OCI-LY7 (cell line): ENCODE data around the gene ZC3H12D. TPM values are rescaled to one million over a fixed set of nuclear protein-coding genes. Genes with fewer than 3 reads are reported as not detected.

ENCODE experiments used
- BruUV-seq: library from RNA; stranded (reverse); fragments of 400-500 nt; replicated peaks from 2 replicates; lab custom pipeline; 2021; lab: Mats Ljungman, UMichigan
- CTCF ChIA-PET: fragments of 300-600 bp; sonication (Branson Sonifier 250); formaldehyde crosslinking; loops from one replicate; lab custom pipeline; 2022; ENCODE audit warnings: antibody characterized with exemption; ENCODE audit not compliant: unreplicated experiment; lab: Charles Lee
- POLR2A ChIA-PET: fragments of 300-600 bp; sonication (Branson Sonifier 250); formaldehyde crosslinking; loops from one replicate; lab custom pipeline; 2022; ENCODE audit warnings: antibody characterized with exemption; lab: Charles Lee
- DNase-seq: peaks from one replicate; pipeline ENCODE4 v3.0.0-alpha.2; 2015; ENCODE audit warnings: low spot score
- H2AFZ ChIP-seq: fragments of 200-600 bp; sonication (generic), shearing (Covaris generic); 2 replicates; pipeline ENCODE4 v1.6.1; 2014; ENCODE audit warnings: mild to moderate bottlenecking, antibody characterized with exemption, low read length, moderate library complexity
- H3K27ac ChIP-seq: fragments of 200-600 bp; sonication (generic); 2 replicates; pipeline ENCODE4 v1.5.1; 2014; ENCODE audit warnings: mixed run types, low read depth, mild to moderate bottlenecking, moderate library complexity, low read length, inconsistent platforms; ENCODE audit not compliant: poor library complexity, severe bottlenecking
- H3K36me3 ChIP-seq: fragments of 200-600 bp; sonication (generic); 2 replicates; pipeline ENCODE4 v1.6.1; 2014; ENCODE audit warnings: mild to moderate bottlenecking, antibody characterized with exemption, low read length, moderate library complexity, mixed read lengths; ENCODE audit not compliant: insufficient read depth
- H3K4me1 ChIP-seq: fragments of 200-600 bp; sonication (generic); 2 replicates; pipeline ENCODE4 v1.5.1; 2014; ENCODE audit warnings: mild to moderate bottlenecking, low read length; ENCODE audit not compliant: insufficient read depth, poor library complexity, severe bottlenecking
- H3K4me2 ChIP-seq: fragments of 200-600 bp; sonication (generic); 2 replicates; pipeline ENCODE4 v1.6.1; 2014; ENCODE audit warnings: mild to moderate bottlenecking, low read length
- H3K4me3 ChIP-seq: fragments of 200-600 bp; sonication (generic); 2 replicates; pipeline ENCODE4 v1.5.1; 2014; ENCODE audit warnings: mild to moderate bottlenecking, low read depth, low read length; ENCODE audit not compliant: poor library complexity, severe bottlenecking
- H3K79me2 ChIP-seq: fragments of 200-600 bp; sonication (generic); 2 replicates; pipeline ENCODE4 v1.6.1; 2016; ENCODE audit warnings: low read depth, mild to moderate bottlenecking, low read length, moderate library complexity, mixed read lengths; ENCODE audit not compliant: insufficient read depth
- H3K9me2 ChIP-seq: fragments of 200-600 bp; sonication (generic); 2 replicates; pipeline ENCODE4 v1.6.1; 2016; ENCODE audit warnings: mild to moderate bottlenecking, low read length, mixed read lengths; ENCODE audit not compliant: insufficient read depth
- H3K9me3 ChIP-seq: fragments of 200-600 bp; sonication (generic); 2 replicates; pipeline ENCODE4 v1.6.1; 2014; ENCODE audit warnings: mild to moderate bottlenecking, mixed run types, low read length, mixed read lengths
- H4K20me1 ChIP-seq: fragments of 200-600 bp; sonication (generic); 2 replicates; pipeline ENCODE4 v1.6.1; 2014; ENCODE audit warnings: mild to moderate bottlenecking, antibody characterized with exemption, low read length, moderate library complexity, mixed read lengths; ENCODE audit not compliant: insufficient read depth
- EZH2phosphoT487 ChIP-seq: fragments of 200-600 bp; sonication (generic); IDR thresholded peaks from 2 replicates; pipeline ENCODE4 v1.6.1; 2018; ENCODE audit warnings: low read depth, borderline replicate concordance, mild to moderate bottlenecking, mixed run types, antibody characterized with exemption, low read length, moderate library complexity, mixed read lengths
- intact Hi-C: fragments of 100-400 bp; cut with micrococcal nuclease; formaldehyde crosslinking; loops from one replicate; pipeline ENCODE4 v1.10.0; 2022; ENCODE audit not compliant: unreplicated experiment
- total RNA-seq, 2 experiments: library from RNA; depleted of rRNA in 1 of 2; stranded (reverse); fragments of >200 nt in 1 of 2; shearing (Covaris generic) in 1 of 2; gene quantifications; 2 replicates each; pipeline ENCODE4 v1.2.3, GENCODE V29; 2014 to 2022
- TF ChIP-seq, protein P1 (sequence below): fragments of 200-600 bp; sonication (generic); conservative IDR thresholded peaks from 2 replicates; pipeline ENCODE4 v1.5.1; 2014; ENCODE audit warnings: mild to moderate bottlenecking, antibody characterized with exemption, low read length, moderate library complexity, mixed read lengths

The ZC3H12D gene
- total RNA-seq, 2 experiments from 2014 or later, result 12.8 to 22.6 TPM

DNA sequence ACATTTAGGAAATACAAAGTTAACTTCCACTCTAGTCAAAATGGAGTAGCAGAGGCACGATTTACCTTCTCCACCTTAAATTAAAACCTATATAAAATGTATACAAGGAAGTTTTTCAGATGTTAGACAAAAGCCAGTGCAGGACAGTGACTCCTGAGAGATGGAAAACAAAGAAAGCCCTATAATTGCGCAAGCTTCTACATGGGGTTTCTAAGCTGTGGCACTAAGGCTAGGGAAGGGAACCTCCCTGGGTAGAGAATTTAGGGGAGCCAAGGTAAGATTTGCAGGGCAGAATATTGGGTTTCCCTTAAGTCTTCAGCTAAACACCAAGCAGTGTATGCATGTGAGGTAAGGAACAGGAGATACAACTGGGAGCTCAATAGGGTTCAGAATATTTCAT is 18.5 kb upstream of the ZC3H12D start:
- Histone ChIP-seq H3K4me2 (no peak overlapping the region), H3K36me3 (peaks cover 31% of the 10 kb centered on the region; the same call in 1 of the 2 replicates), H3K4me1 (no peaks in the 10 kb centered on the region), H3K27ac (no peak overlapping the region), H3K79me2 (no peaks in the 10 kb centered on the region), H3K4me3 (no peak overlapping the region), H2AFZ (no peak overlapping the region), H4K20me1 (no peaks in the 10 kb centered on the region), H3K9me2 (no peaks in the 10 kb centered on the region), H3K9me3 (no peaks in the 10 kb centered on the region)
- POLR2A ChIA-PET, result interaction anchor here (0.6 to 2.3 kb wide), 11 partner anchors 8 to 344 kb away, joined by 3 to 11 read pairs (median 3); partner anchors contain the start of gene ZC3H12D
- CTCF ChIA-PET, result no interaction called here
- no peak for DNase-seq
- TF ChIP-seq, protein P1, sequence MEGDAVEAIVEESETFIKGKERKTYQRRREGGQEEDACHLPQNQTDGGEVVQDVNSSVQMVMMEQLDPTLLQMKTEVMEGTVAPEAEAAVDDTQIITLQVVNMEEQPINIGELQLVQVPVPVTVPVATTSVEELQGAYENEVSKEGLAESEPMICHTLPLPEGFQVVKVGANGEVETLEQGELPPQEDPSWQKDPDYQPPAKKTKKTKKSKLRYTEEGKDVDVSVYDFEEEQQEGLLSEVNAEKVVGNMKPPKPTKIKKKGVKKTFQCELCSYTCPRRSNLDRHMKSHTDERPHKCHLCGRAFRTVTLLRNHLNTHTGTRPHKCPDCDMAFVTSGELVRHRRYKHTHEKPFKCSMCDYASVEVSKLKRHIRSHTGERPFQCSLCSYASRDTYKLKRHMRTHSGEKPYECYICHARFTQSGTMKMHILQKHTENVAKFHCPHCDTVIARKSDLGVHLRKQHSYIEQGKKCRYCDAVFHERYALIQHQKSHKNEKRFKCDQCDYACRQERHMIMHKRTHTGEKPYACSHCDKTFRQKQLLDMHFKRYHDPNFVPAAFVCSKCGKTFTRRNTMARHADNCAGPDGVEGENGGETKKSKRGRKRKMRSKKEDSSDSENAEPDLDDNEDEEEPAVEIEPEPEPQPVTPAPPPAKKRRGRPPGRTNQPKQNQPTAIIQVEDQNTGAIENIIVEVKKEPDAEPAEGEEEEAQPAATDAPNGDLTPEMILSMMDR, result no peak
- no peak for TF ChIP-seq EZH2phosphoT487
- intact Hi-C loops, result no loop called here
- no TSS peak for BruUV-seq

DNA sequence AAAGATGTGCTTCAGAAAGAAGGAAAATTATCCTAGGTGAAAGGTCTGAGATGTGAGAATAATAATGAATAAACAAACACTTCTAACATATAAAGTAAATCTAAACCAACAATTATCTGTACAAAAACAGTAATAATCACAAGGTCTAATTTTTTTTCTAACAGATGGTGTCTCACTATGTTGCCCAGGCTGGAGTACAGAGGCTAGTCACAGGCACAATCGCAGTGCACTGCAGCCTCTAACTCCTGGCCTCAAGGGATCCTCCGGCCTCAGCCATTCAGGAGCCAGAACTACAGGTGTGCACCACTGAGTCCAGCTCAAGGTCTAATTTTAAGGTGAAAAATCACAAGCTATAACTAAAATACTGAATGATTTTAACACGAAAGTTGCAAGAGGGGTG is 17.0 kb upstream of the ZC3H12D start:
- no peaks in the 10 kb centered on the region for H3K9me2 ChIP-seq
- DNase-seq, result no peak
- peaks cover 19% of the 10 kb centered on the region; the same call in 1 of the 2 replicates for H3K36me3 ChIP-seq
- H3K27ac ChIP-seq, result no peak overlapping the region
- H3K4me1 ChIP-seq, result no peaks in the 10 kb centered on the region
- no peaks in the 10 kb centered on the region for H4K20me1 ChIP-seq
- ChIA-PET POLR2A (interaction anchor here (0.7 to 2.3 kb wide), 2 partner anchors 10 to 249 kb away, joined by 3 to 5 read pairs; no protein-coding TSS in a partner anchor), CTCF (no interaction called here)
- H3K4me3 ChIP-seq, result no peak overlapping the region
- no peaks in the 10 kb centered on the region for H3K9me3 ChIP-seq
- no peak for TF ChIP-seq EZH2phosphoT487
- TF ChIP-seq, protein P1, result no peak
- no TSS peak for BruUV-seq
- intact Hi-C loops, result no loop called here
- no peak overlapping the region for H3K4me2 ChIP-seq
- no peak overlapping the region for H2AFZ ChIP-seq
- no peaks in the 10 kb centered on the region for H3K79me2 ChIP-seq

DNA sequence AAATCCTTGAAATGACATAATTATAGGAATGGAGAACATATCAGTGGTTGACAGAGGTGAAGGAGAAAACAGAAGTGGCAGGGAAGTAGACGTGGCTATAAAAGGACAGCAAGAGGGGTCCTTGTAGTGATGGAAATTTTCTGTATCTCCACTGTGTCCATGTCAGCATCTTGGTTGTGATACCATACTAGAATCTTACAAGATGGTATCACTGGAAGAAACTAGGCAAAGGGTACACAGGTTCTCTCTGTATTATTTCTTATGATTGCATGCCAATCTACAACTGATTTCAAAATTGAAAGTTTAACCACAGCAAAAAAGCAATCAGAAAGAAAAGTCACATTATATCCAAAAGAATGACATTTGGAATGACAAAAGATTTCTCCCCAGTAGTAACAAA is 16.4 kb upstream of the ZC3H12D start:
- intact Hi-C loops, result no loop called here
- no TSS peak for BruUV-seq

More for the DNA sequence above, 16.4 kb upstream of the ZC3H12D start:
- no peak for TF ChIP-seq EZH2phosphoT487
- TF ChIP-seq, protein P1, result no peak
- H3K4me3 ChIP-seq, result no peak overlapping the region
- H3K9me2 ChIP-seq, result no peaks in the 10 kb centered on the region
- no peaks in the 10 kb centered on the region for H3K79me2 ChIP-seq
- no peak for DNase-seq
- H3K27ac ChIP-seq, result no peak overlapping the region
- H3K4me1 ChIP-seq, result no peaks in the 10 kb centered on the region
- no peak overlapping the region for H2AFZ ChIP-seq
- no peak overlapping the region for H3K4me2 ChIP-seq
- H3K36me3 ChIP-seq, result peaks cover 19% of the 10 kb centered on the region; the same call in 1 of the 2 replicates
- H3K9me3 ChIP-seq, result no peaks in the 10 kb centered on the region
- no peaks in the 10 kb centered on the region for H4K20me1 ChIP-seq
- ChIA-PET POLR2A (no interaction called here), CTCF (no interaction called here)
